CD4-positive, CD25-positive, alpha-beta regulatory T cell (primary cell): ENCODE results near the gene TCTA. TPM values are rescaled to one million over a fixed set of nuclear protein-coding genes. Genes with fewer than 3 reads are reported as not detected.
A peak's percentile ranks its signal among the peaks of the same experiment; 100 is the strongest.

Experiments
- ATAC-seq, 2 donors: fragments of 150-1000 bp; cut with Tn5 transposase; one replicate each; pipeline ENCODE4 v1.10.0; 2021; ENCODE audit warnings: low read depth in 2 of 2, moderate number of reproducible peaks in 2 of 2, moderate library complexity in 1 of 2
- DNase-seq, 3 donors: peaks; one replicate each; pipeline versions ENCODE4 v3.0.0 to v3.0.0-alpha.2; 2012 to 2022; ENCODE audit warnings: mixed read lengths in 1 of 3
- H3K27ac ChIP-seq: one replicate; pipeline ENCODE4 v1.7.0; 2013; ENCODE audit warnings: mild to moderate bottlenecking, low read length; ENCODE audit not compliant: insufficient read depth, poor library complexity, severe bottlenecking
- H3K27me3 ChIP-seq: one replicate; pipeline ENCODE4 v1.7.0; 2013; ENCODE audit warnings: low read length; ENCODE audit not compliant: control insufficient read depth, insufficient read depth
- H3K36me3 ChIP-seq: one replicate; pipeline ENCODE4 v1.7.0; 2013; ENCODE audit warnings: mild to moderate bottlenecking, low read length, moderate library complexity; ENCODE audit not compliant: control insufficient read depth, insufficient read depth
- H3K4me1 ChIP-seq: 2 replicates; pipeline ENCODE4 v1.7.0; 2013; ENCODE audit warnings: mild to moderate bottlenecking, low read length; ENCODE audit not compliant: insufficient read depth, control insufficient read depth, poor library complexity, severe bottlenecking
- H3K4me3 ChIP-seq: one replicate; pipeline ENCODE4 v1.7.0; 2013; ENCODE audit warnings: low read depth, mild to moderate bottlenecking, low read length, moderate library complexity
- H3K9me3 ChIP-seq, 2 experiments: 1 replicate in 1 of 2; 2 replicates in 1 of 2; pipeline ENCODE4 v1.7.0; 2013; ENCODE audit warnings: low read length in 2 of 2, mild to moderate bottlenecking in 1 of 2, moderate library complexity in 1 of 2; ENCODE audit not compliant: control insufficient read depth in 2 of 2
- H3K27ac Mint-ChIP-seq, 3 donors: one replicate each; pipeline ENCODE4 v1.8.0; 2020 to 2022; ENCODE audit warnings: mild to moderate bottlenecking in 3 of 3, mixed read lengths in 3 of 3, moderate library complexity in 2 of 3
- H3K27me3 Mint-ChIP-seq: one replicate; pipeline ENCODE4 v1.8.0; 2022; ENCODE audit warnings: mild to moderate bottlenecking, mixed read lengths
- H3K36me3 Mint-ChIP-seq: one replicate; pipeline ENCODE4 v1.8.0; 2020; ENCODE audit warnings: mixed read lengths
- H3K4me1 Mint-ChIP-seq, 4 donors: one replicate each; pipeline ENCODE4 v1.8.0; 2020 to 2022; ENCODE audit warnings: mixed read lengths in 4 of 4, mild to moderate bottlenecking in 1 of 4
- H3K4me3 Mint-ChIP-seq, 4 donors: one replicate each; pipeline ENCODE4 v1.8.0; 2020 to 2022; ENCODE audit warnings: mild to moderate bottlenecking in 4 of 4, mixed read lengths in 4 of 4, moderate library complexity in 3 of 4
- H3K9me3 Mint-ChIP-seq, 7 donors: one replicate each; pipeline ENCODE4 v1.8.0; 2020 to 2022; ENCODE audit warnings: mixed read lengths in 7 of 7, mild to moderate bottlenecking in 3 of 7, moderate library complexity in 2 of 7
- polyA plus RNA-seq, 4 donors: library from polyadenylated mRNA; unstranded; fragments of 300-500 nt; fragmentation: Illumina TruSeq; gene quantifications; one replicate each; pipeline ENCODE4 v1.2.3, GENCODE V29; 2021
- total RNA-seq: library from RNA; stranded (reverse); gene quantifications from one replicate; pipeline ENCODE4 v1.2.3, GENCODE V29; 2022

The TCTA gene
- 27.6 TPM for total RNA-seq
- 10 to 100 TPM; 33.5 to 39.7 (median 34.1) TPM for polyA plus RNA-seq

GRCh38 chr3:49411968-49412631 lies at the start of gene TCTA, which contains the start of gene RHOA:
Gene TCTA (plus strand): TSS chr3:49412423. CDS start chr3:49412427, 4 bp downstream.
Gene RHOA (minus strand): TSS chr3:49411976. CDS start chr3:49375589, 36,387 bp downstream.
- peak within 1 kb of the TSS; percentile 92 for H3K27ac ChIP-seq
- H3K4me3 Mint-ChIP-seq, result peak within 1 kb of the TSS; percentile 86 to 97 (median 95)
- H3K36me3 ChIP-seq, result peaks cover 2% of the 10 kb centered on the region
- no peaks in the 10 kb centered on the region for H3K27me3 ChIP-seq
- H3K9me3 Mint-ChIP-seq, result no peaks in the 10 kb centered on the region
- no peaks in the 10 kb centered on the region for H3K9me3 ChIP-seq
- H3K27me3 Mint-ChIP-seq, result no peaks in the 10 kb centered on the region
- peak within 1 kb of the TSS; percentile 95 for H3K4me3 ChIP-seq
- ATAC-seq (peak; percentile 90), DNase-seq (peak; percentile 98 to 100 (median 100))
- H3K27ac Mint-ChIP-seq, result peak within 1 kb of the TSS; percentile 95 to 96 (median 96)
- peaks cover 34 to 79% (median 54%) of the 10 kb centered on the region in 4 donors for H3K4me1 Mint-ChIP-seq
- peaks cover 16% of the 10 kb centered on the region for H3K36me3 Mint-ChIP-seq
- peaks cover 73% of the 10 kb centered on the region for H3K4me1 ChIP-seq

DNA sequence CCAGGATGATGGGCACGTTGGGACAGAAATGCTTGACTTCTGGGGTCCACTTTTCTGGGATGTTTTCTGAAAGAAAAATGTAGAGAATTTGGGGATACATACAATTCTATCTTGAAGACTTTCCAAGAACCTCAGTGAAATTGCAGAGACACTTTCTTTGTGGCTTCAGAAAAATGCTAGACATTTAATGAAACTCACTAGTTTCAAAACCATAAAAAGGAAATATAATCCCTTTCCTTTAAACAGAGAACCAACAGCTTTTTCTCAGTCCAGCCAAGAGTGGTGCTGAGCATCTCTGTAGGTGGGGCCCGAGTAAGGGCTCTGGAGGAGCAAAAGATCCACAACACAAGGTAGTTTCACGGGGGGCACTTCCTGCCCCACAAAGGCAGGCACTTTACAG lies 49.7 kb upstream of the TCTA start:
- peak overlapping the region in 1 of 3 donors; percentile 52 for H3K27ac Mint-ChIP-seq
- H3K4me3 ChIP-seq, result no peak overlapping the region
- no peaks in the 10 kb centered on the region for H3K27me3 Mint-ChIP-seq
- ATAC-seq, result no peak
- H3K4me1 Mint-ChIP-seq, result peaks cover 0 to 24% (median 7%) of the 10 kb centered on the region in 4 donors
- H3K27ac ChIP-seq, result no peak overlapping the region
- no peak overlapping the region for H3K4me3 Mint-ChIP-seq
- H3K27me3 ChIP-seq, result no peaks in the 10 kb centered on the region
- no peak for DNase-seq
- H3K36me3 Mint-ChIP-seq, result peaks cover 21% of the 10 kb centered on the region
- peaks cover 15% of the 10 kb centered on the region for H3K4me1 ChIP-seq
- H3K9me3 Mint-ChIP-seq, result no peaks in the 10 kb centered on the region
- H3K36me3 ChIP-seq, result peaks cover 58% of the 10 kb centered on the region
- H3K9me3 ChIP-seq, result no peaks in the 10 kb centered on the region

- H3K27ac ChIP-seq, result no peak overlapping the region
- DNase-seq, result no peak
- H3K27me3 ChIP-seq, result no peaks in the 10 kb centered on the region
- Mint-ChIP-seq H3K36me3 (peaks cover 39% of the 10 kb centered on the region), H3K27ac (peak overlapping the region in 2 of 3 donors; percentile 5 to 39), H3K9me3 (no peaks in the 10 kb centered on the region), H3K4me3 (peak overlapping the region in 1 of 4 donors; percentile 6), H3K4me1 (peaks cover 15 to 39% (median 19%) of the 10 kb centered on the region in 4 donors), H3K27me3 (no peaks in the 10 kb centered on the region)
- no peak for ATAC-seq
- H3K36me3 ChIP-seq, result peaks cover 86% of the 10 kb centered on the region
- no peak overlapping the region for H3K4me3 ChIP-seq
- no peaks in the 10 kb centered on the region for H3K4me1 ChIP-seq
- H3K9me3 ChIP-seq, result no peaks in the 10 kb centered on the region
These were observed 41.5 kb upstream of the TCTA start for GRCh38 chr3:49370585-49371290.

- DNase-seq (no peak), ATAC-seq (no peak)
- Mint-ChIP-seq H3K27me3 (no peaks in the 10 kb centered on the region), H3K9me3 (no peaks in the 10 kb centered on the region), H3K4me3 (no peak overlapping the region), H3K36me3 (peaks cover 28% of the 10 kb centered on the region), H3K27ac (peak overlapping the region in 1 of 3 donors; percentile 39), H3K4me1 (peaks cover 15 to 42% (median 17%) of the 10 kb centered on the region in 4 donors)
- Histone ChIP-seq H3K9me3 (no peaks in the 10 kb centered on the region), H3K27ac (no peak overlapping the region), H3K4me3 (no peak overlapping the region), H3K27me3 (no peaks in the 10 kb centered on the region), H3K4me1 (no peaks in the 10 kb centered on the region), H3K36me3 (peaks cover 74% of the 10 kb centered on the region)
These were observed 40.3 kb upstream of the TCTA start for GRCh38 chr3:49371946-49372345.

GRCh38 chr3:49377483-49377882 lies 34.7 kb upstream of the TCTA start:
- Mint-ChIP-seq H3K27ac (peak overlapping the region; percentile 38 to 68 (median 56)), H3K4me3 (peak overlapping the region in 2 of 4 donors; percentile 28 to 63), H3K36me3 (peaks cover 17% of the 10 kb centered on the region), H3K27me3 (no peaks in the 10 kb centered on the region), H3K9me3 (no peaks in the 10 kb centered on the region), H3K4me1 (peaks cover 15 to 68% (median 24%) of the 10 kb centered on the region in 4 donors)
- DNase-seq, result peak in 2 of 3 donors; percentile 17 to 51
- H3K4me1 ChIP-seq, result peaks cover 7% of the 10 kb centered on the region
- peaks cover 31% of the 10 kb centered on the region for H3K36me3 ChIP-seq
- no peaks in the 10 kb centered on the region for H3K27me3 ChIP-seq
- H3K9me3 ChIP-seq, result no peaks in the 10 kb centered on the region
- H3K4me3 ChIP-seq, result no peak overlapping the region
- ATAC-seq, result peak in 1 of 2 donors; percentile 46
- H3K27ac ChIP-seq, result no peak overlapping the region

- Mint-ChIP-seq H3K27ac (peak overlapping the region in 2 of 3 donors; percentile 54 to 62), H3K36me3 (peaks cover 10% of the 10 kb centered on the region), H3K4me1 (peaks cover 15 to 71% (median 23%) of the 10 kb centered on the region in 4 donors), H3K4me3 (no peak overlapping the region), H3K9me3 (no peaks in the 10 kb centered on the region), H3K27me3 (no peaks in the 10 kb centered on the region)
- Histone ChIP-seq H3K4me1 (peaks cover 7% of the 10 kb centered on the region), H3K4me3 (no peak overlapping the region), H3K27me3 (no peaks in the 10 kb centered on the region), H3K9me3 (no peaks in the 10 kb centered on the region), H3K27ac (no peak overlapping the region), H3K36me3 (peaks cover 22% of the 10 kb centered on the region)
- no peak for ATAC-seq
- DNase-seq, result no peak
These were observed 33.9 kb upstream of the TCTA start for GRCh38 chr3:49378249-49378895.

DNA sequence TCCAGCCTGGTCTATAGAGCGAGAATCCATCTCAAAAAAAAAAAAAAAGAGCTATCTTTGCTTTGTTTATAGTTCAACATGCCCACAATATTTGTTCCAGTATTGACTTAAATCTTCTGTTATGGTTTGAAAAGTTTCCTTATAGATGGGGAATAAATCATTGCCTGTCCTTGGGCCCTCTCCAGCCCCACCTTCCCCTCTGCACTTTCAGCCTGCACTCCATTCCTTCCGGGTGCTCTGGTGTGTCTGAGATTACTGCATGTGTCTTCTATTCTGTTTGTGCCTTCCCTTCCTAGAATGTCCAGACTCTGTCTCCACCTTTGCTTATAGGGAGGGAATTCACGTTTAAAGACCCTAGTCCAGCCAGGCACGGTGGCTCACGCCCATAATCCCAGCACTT lies 28.8 kb upstream of the TCTA start:
- no peaks in the 10 kb centered on the region for H3K9me3 ChIP-seq
- no peak overlapping the region for H3K27ac ChIP-seq
- Mint-ChIP-seq H3K4me3 (no peak overlapping the region), H3K27ac (peak overlapping the region in 1 of 3 donors; percentile 32), H3K27me3 (no peaks in the 10 kb centered on the region), H3K4me1 (peaks cover 26 to 86% (median 46%) of the 10 kb centered on the region in 4 donors), H3K36me3 (peaks cover 3% of the 10 kb centered on the region), H3K9me3 (no peaks in the 10 kb centered on the region)
- no peaks in the 10 kb centered on the region for H3K27me3 ChIP-seq
- H3K4me3 ChIP-seq, result no peak overlapping the region
- no peak for ATAC-seq
- peaks cover 3% of the 10 kb centered on the region for H3K36me3 ChIP-seq
- no peak for DNase-seq
- H3K4me1 ChIP-seq, result peaks cover 32% of the 10 kb centered on the region
